ENCODE results near the gene HMGN3. TPM values are rescaled to one million over a fixed set of nuclear protein-coding genes. Genes with fewer than 3 reads are reported as not detected.

The HMGN3 gene
- total and polyA plus RNA-seq, 12 donors, result 81.6 to 205 (median 137) TPM

- H3K27me3 ChIP-seq, result no peaks in the 10 kb centered on the region
- H3K9me3 ChIP-seq, result peaks cover 0 to 10% (median 0%) of the 10 kb centered on the region in 11 donors
- no peak overlapping the region for H3K4me3 ChIP-seq
- peak in 3 of 8 donors; percentile 50 to 67 (median 53) for ATAC-seq
- peaks cover 0 to 41% (median 19%) of the 10 kb centered on the region in 9 donors for H3K4me1 ChIP-seq
- H3K27ac ChIP-seq, result no peak overlapping the region
- TF ChIP-seq CTCF (IDR thresholded peaks at IDR 0.05), result no peak
- 50 to 51% methylated on average over 3 of the region's 3 CpGs for WGBS, 2 donors
- no peak for DNase-seq
- intact Hi-C loops (cut with DNase I), result no loop called here
- H3K36me3 ChIP-seq, result peaks cover 0 to 15% (median 0%) of the 10 kb centered on the region in 9 donors
These were observed 19.2 kb downstream of the HMGN3 start for GRCh38 chr6:79215213-79215824.

- Histone ChIP-seq H3K9me3 (no peaks in the 10 kb centered on the region), H3K27ac (no peak overlapping the region), H3K4me3 (no peak overlapping the region), H3K4me1 (peaks cover 0 to 50% (median 19%) of the 10 kb centered on the region in 9 donors), H3K36me3 (peaks cover 0 to 24% (median 9%) of the 10 kb centered on the region in 9 donors), H3K27me3 (no peaks in the 10 kb centered on the region)
- 96 to 97% methylated on average over 2 of the region's 2 CpGs for WGBS, 2 donors
- DNase-seq (no peak), ATAC-seq (no peak)
- intact Hi-C loops (cut with DNase I), result no loop called here
- no peak for TF ChIP-seq CTCF (IDR thresholded peaks at IDR 0.05)
These were observed 21.6 kb downstream of the HMGN3 start for GRCh38 chr6:79212859-79213258.

- ATAC-seq (no peak), DNase-seq (no peak)
- H3K9me3 ChIP-seq, result no peaks in the 10 kb centered on the region
- H3K4me1 ChIP-seq, result peaks cover 0 to 19% (median 2%) of the 10 kb centered on the region in 9 donors
- intact Hi-C loops (cut with DNase I), result no loop called here
- no peak for TF ChIP-seq CTCF (IDR thresholded peaks at IDR 0.05)
- H3K27ac ChIP-seq, result no peak overlapping the region
- no peak overlapping the region for H3K4me3 ChIP-seq
- H3K36me3 ChIP-seq, result peaks cover 0 to 50% (median 9%) of the 10 kb centered on the region in 9 donors
- H3K27me3 ChIP-seq, result no peaks in the 10 kb centered on the region
These were observed 25.7 kb downstream of the HMGN3 start for GRCh38 chr6:79208816-79209215.

- no peak for TF ChIP-seq CTCF (IDR thresholded peaks at IDR 0.05)
- intact Hi-C loops (cut with DNase I), result loop anchor here in 1 of 10 donors (2.0 kb wide), 1 partner anchor 35 kb away; no protein-coding TSS in a partner anchor
These were observed 30.7 kb downstream of the HMGN3 start for GRCh38 chr6:79203753-79204253.

More at GRCh38 chr6:79203753-79204253, 30.7 kb downstream of the HMGN3 start:
- DNase-seq (no peak), ATAC-seq (peak in 3 of 8 donors; percentile 47 to 66 (median 58))
- H3K4me3 ChIP-seq, result no peak overlapping the region
- H3K9me3 ChIP-seq, result no peaks in the 10 kb centered on the region
- no peak overlapping the region for H3K27ac ChIP-seq
- 52 to 68% methylated on average over 3 of the region's 3 CpGs for WGBS, 2 donors
- peaks cover 0 to 89% (median 8%) of the 10 kb centered on the region in 9 donors for H3K36me3 ChIP-seq
- peaks cover 0 to 9% (median 0%) of the 10 kb centered on the region in 9 donors for H3K4me1 ChIP-seq
- no peaks in the 10 kb centered on the region for H3K27me3 ChIP-seq
